Limb (tissue), 2 donors: Measurements from ENCODE around the gene PERCC1.

Source experiments
- DNase-seq, 2 donors: peaks; one replicate each; pipeline ENCODE4 v3.0.0-alpha.2; 2016; ENCODE audit errors: extremely low spot score in 2 of 2

The PERCC1 gene

DNA sequence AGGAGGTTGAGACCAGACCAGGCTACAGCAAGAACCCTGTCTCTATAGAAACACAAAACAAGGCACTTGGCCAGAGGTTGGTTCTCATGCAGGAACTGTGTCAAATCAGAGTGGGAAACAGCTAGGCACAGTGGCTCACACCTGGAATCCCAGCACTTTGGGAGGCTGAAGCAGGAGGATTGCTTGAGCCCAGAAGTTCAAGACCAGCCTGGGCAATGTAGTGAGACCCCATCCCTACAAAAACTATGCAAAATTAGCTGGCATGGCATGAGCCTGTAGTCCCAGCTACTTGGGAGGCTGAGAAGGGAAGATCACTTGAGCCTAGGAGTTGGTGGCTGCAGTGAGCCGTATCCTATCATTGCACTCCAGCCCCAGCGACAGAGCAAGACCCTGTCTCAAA lies 18.0 kb upstream of the PERCC1 start:
- DNase-seq, result no peak

- DNase-seq, result peak; percentile 30 to 77
Measured at GRCh38 chr16:1413684-1414531, 17.0 kb upstream of the PERCC1 start.

- peak; percentile 52 to 92 for DNase-seq
Measured at GRCh38 chr16:1414532-1415260, 16.2 kb upstream of the PERCC1 start, which contains the start of gene UNKL. TSS of gene UNKL (minus strand) at chr16:1414704. CDS start at chr16:1414691, 13 bp downstream.

GRCh38 chr16:1416521-1416941 lies 14.3 kb upstream of the PERCC1 start:
- no peak for DNase-seq

DNA sequence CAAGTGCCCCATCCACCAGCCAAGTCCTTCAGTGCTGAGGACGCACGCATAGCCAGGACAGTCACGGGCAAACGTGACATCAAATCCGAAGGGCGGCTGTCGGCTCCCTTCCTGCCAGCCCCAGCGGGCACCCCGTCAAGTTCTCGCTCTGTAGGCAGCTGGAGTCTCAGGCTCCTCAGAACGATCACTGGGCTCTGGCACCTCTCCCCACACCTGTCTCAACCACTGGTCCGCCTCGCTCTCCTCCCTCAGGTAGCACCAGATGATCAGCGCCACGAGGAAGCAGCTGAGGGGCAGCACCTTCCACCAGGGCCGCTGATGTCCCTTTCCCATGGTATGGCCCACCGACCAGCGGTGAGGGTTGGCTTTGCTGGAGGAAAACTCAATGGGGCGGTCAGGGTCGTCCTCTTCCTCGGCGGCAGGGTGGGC lies 10.8 kb upstream of the PERCC1 start:
- DNase-seq, result no peak

DNA sequence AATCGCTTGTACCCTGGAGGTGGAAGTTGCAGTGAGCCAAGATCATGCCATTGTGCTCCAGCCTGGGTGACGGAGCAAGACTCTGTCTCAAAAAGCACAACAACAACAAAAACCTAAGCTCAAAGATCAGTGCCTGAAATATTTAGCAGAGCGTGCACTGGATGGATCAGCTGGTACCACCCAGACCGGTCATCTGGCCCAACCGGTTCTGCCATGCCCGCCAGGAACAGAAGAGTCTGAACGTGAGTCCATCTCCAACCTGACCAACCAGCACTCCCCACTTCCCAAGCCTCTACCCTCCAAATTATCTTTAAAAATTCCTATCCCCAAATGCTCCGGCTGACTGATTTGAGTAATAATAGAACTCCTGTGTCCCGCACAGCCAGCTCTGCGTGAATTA lies 8.8 kb upstream of the PERCC1 start:
- DNase-seq, result no peak

DNA sequence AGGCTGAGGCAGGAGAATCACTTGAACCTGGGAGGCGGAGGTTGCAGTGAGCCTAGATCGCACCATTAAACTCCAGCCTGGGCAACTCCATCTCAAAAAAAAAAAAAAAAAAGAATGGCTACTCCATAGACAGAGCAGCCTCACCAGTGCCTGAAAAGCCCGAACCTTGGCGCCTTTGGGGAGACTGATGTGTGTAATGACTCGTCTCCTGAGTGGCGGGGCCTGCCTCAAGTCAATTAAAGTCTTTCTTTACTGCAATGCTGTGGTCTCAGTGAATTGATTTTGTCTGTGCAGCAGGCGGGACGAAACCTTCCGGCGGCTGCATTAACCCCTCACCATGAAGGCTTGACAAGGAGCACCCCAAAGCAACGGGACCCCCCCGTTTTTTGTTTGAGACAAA lies 6.8 kb upstream of the PERCC1 start:
- no peak for DNase-seq

DNA sequence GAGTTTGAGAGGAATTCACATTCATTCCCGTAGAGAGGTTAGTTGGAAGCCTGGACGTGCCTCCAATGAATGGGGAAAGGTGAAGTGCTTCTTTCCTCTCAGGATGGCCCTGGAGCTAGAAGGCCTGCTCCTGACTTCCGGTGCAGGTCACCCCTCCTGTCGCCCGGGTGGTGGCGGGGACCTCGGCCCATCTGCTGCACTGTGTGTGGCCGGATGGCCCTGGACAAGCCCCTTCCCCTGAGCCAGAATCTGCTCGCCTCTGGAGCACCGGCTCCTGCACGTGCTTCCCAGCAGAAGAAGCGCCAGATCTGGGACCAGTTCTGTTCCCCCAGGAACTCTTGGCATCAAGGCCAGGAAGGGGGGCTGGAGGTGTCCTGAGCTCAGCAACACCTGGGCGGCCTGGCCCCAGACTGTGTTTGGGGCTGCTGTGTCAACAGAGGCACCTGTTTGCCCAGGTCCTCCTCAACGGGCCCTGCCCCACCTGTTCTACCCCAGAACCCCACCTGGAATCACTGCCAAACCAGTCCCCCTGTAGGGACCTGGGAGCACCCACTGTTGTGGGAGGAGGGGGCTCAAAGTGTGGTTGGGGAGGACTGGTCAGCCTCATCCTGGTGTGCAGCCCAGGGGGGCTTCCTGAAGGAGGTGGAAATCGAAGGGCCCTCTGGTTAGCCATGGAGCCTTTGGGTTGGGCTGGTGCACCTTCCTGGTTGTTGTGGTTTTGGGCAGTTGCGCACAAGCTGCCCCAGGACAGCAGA lies 5.1 kb upstream of the PERCC1 start:
- DNase-seq, result no peak

DNA sequence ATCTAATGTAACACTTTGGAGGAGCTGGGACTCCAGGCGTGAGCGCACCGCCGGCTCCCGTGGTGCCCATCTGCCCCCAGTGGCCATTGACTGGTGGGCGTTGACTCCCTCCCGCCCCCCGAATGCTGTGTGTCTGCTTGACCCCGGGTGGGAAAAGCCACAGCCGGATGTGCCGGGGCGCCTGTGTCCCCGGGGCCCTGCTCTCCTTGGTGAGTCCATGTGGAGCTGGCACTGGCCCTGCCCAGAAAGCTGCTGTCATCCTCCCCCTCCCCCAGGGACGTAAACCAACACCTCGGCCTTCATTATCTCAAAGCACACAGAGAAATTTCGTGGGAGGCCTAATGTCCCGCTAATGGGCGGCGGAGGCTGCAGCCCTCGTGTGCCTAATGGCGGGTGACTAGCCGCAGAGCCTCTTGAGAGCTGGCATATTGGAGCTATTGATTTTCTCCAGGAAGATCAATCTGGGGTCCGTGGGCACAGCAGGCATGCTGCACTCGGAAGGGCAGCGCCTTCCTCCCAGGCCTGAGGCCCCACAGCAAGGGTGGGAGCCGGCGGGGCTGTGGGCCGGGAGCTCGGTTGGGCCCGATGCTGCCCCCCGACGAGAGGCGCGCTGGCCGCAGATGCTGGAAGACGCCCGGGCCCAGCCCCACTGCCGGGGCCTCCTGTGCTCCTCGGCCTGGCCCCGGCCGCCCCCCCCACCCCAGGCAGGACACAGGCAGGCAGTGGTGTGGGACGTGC lies 4.0 kb upstream of the PERCC1 start:
- no peak for DNase-seq

DNA sequence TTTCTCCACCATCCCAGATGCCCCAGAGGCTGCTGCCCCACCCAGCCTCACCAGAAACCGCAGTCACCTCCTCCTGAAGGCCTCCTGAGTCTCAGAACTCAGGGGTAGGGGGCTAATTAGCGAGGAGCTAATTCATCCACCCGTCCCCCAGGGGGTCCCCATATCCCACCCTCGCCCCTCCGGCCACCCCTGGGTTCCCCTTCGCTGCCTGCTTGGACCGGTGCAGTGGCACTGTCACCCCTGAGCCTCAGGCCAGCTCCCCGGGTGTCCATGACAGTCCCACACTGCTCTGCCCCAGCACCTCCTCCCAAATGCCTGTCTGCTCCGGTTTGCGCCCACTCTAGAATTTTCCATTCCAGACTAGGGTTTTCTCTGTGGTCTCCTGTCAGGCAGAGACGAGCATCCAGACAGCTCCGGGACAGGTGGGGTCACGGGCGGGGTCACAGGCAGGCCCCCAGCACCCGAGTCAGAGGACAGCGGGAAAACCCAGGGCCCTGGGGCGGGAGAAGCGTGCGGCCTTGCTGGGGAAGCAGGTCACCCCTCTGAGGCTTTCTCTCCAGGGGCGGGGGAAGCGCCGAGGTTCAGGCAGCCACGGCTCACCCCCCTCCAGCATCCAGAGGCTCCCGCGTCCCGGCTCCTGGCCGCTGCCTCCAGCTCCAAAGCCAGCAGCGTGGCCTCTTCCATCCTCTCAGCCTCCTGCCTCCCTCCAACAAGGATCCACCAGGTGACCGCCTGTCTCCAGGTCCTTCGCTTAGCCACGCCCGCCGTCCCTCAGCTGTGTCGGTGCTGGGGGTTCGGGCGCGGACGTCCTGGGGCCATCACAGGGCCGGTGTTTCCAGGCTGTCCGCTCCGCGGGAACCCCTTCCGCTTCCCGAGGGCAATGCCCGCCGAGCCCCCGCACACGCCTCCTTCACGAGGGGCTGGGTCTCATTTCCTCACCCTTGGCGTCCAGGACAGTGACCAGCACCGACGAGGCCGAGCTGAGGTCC lies 3.1 kb upstream of the PERCC1 start:
- no peak for DNase-seq

- peak in 1 of 2 donors; percentile 63 for DNase-seq
Measured at GRCh38 chr16:1428511-1428910, 2.4 kb upstream of the PERCC1 start.

- no peak for DNase-seq
Measured at GRCh38 chr16:1429012-1429411, 1.9 kb upstream of the PERCC1 start.

GRCh38 chr16:1429631-1430030 lies 1.2 kb upstream of the PERCC1 start:
- DNase-seq, result no peak

DNA sequence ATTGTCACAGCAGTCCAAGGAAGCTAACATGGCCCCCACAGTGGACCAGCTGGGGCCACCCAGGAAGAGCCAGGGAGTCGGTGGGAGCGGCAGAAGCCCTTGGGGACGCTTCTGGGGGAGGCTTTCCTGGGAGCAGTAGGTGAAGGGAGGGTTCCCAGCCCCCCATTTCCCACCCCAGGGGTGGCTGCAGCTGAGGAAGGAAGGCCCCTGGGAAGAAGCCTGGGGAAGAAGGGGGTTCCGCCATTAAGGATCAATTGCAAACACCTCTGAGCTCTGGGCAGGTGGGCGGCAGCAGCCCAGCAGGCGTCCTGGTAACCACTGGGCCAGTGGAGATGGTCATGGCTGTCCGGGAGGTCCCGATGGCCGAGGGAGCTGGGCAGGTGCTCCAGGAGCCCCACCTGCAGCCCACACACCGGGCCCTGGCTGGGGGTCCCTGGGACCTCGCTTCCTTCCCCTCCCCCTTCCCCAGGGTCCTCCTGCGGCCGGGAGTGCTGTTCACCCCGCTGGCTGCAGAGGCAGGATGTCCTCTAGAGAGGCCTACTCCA lies 592 bp upstream of the PERCC1 start:
- DNase-seq, result no peak

DNA sequence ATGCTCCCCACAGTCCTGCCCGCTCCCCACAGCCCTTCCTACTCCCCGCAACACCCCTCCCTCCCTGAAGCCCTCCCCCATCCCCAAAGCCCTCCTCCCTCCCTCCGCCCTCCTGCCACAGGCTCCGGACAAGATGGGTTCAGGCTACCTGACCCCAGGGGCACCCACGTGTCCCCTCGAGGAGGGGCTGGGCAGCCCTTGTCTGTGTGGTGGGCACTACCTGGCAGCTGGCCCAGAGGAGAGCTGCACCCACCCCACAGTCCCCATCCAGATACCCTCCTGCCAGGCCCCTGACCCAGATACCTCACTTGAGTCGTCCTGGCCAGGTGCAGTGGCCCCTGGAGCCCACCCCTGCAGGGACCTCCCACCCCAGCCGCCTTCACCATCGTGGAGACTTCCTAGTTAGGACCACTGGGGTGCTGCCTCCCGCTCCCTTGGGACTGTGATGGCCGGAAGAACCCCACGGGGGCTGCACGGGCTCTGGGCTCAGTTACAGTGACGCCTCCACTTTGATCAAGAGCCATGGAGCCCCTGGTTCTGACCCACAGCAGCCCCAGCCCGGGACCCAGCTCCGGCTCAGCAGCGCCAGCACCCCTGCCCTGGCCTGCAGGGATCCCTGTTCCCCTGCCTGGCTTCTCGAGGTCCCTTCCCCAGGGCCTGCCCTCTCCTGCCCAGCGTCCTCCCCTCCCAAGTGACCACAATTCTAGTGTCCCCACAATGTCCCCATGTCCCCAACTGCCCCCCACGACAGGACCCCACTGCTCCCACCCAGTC lies 806 bp downstream of the PERCC1 start:
- DNase-seq, result no peak

DNA sequence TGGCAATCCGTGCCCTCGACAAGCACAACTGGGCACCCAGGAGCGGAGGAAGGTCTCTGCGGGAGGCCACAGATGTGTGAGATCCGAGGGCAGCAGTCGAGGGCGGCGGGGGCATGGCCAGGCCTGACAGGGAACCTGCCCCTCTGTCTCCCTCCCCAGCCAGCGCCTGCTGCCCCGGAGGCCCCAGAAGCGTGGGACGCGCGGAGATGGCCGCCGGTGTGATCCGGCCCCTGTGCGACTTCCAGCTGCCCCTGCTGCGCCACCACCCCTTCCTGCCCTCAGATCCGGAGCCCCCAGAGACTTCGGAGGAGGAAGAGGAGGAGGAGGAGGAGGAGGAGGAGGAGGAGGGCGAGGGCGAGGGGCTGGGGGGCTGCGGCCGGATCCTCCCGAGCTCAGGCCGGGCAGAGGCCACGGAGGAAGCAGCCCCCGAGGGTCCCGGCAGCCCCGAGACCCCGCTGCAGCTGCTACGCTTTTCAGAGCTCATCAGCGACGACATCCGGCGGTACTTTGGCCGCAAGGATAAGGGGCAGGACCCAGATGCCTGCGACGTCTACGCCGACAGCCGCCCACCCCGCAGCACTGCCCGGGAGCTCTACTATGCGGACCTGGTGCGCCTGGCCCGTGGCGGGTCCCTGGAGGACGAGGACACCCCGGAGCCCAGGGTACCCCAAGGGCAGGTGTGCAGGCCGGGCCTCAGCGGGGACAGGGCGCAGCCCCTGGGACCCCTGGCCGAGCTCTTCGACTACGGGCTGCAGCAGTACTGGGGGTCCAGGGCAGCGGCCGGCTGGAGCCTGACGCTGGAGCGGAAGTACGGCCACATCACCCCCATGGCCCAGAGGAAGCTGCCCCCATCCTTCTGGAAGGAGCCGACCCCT lies 1.7 kb downstream of the PERCC1 start:
- DNase-seq, result no peak

DNA sequence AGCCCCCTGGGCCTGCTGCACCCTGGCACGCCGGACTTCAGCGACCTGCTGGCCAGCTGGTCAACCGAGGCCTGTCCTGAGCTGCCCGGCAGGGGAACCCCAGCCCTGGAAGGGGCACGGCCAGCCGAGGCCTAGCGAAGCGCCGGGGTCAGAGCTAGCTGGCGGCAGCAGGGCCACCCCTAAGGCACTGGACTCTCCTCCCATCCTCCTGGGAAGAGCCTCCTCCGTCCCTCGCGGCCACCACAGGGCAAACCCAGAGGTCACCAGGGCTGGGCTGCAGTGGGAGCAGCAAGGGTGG lies 2.3 kb downstream of the PERCC1 start:
- no peak for DNase-seq

GRCh38 chr16:1433756-1434155 lies 2.9 kb downstream of the PERCC1 start:
- no peak for DNase-seq
